Measurements from ENCODE around the gene ATF7.
"Not testable (repeated sequence)": the region's sequence is repeated elsewhere in the genome, so short reads cannot be mapped to it uniquely, and the experiment has no call there.

ATF7 gene

DNA sequence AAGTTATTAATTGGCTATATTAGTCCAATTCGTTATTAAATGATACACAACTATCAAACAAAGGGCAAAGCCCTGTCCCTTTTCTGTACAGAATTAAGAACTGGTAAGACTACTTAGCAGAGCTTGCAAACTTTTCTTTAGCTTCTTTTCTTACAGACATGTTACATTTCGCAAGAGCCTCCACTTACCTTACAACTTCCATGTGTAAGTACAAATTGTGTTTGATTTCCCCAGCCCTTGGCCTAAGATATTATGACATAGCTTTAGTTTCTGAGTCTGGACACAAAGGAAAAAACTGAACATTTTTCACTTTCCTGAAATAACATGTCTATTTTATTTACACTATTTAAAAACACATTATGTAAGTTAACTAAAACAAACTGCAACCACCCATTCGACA, 1.7 kb downstream of the ATF7 start:
- ATAC-seq (replicated peaks; ENCODE audit: extremely low read depth, poor library complexity, severe bottlenecking): no peak
- peaks cover 28% of the 10 kb centered on the region for H3K4me1 Mint-ChIP-seq

DNA sequence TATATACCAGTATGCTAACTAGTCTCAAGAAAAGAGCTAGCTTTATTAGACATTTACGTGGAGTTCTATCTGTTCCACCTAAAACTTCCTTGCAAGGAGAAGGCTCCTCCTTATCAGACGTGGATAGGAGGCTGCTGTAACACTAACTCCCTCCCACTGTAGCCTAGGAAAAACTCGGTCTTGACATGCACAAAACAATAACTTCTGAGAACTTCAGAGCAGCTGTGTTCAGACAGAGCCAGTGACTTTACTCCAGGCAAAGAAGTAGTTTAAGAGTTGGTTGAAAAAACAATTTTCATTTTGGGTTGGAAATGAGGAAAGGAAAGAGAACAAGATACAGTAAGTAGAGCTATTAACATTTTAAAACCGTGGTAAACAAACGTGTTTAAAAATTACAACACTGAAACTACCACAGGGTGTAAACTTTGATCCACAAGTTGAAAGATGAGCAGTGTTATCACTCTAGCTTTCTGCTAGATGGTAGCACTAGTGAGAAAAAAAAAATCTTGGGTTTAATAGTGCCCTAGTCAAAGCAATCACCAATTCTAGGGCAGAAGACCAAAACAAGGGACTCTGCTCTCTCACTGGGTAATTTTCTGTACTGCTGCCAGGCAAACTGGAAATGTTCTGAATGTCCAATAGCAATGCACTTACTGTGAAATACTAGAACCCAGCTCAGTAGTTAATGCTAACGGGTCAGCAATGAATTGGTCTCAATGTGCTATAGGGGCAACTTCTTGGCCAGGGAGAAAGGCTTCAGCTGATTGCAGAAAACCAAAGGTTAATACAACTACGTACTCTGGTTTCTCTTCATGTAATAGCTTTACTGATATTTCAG, 2.4 kb downstream of the ATF7 start:
- peaks cover 28% of the 10 kb centered on the region for H3K4me1 Mint-ChIP-seq
- no peak overlapping the region for H3K27ac Mint-ChIP-seq (ENCODE audit: low read depth)
- H3K4me3 Mint-ChIP-seq: peak overlapping the region; percentile 98
- H3K9me3 Mint-ChIP-seq: no peaks in the 10 kb centered on the region
- ATAC-seq (replicated peaks; ENCODE audit: extremely low read depth, poor library complexity, severe bottlenecking): no peak
- peaks cover 15% of the 10 kb centered on the region for H3K36me3 Mint-ChIP-seq (ENCODE audit: insufficient read depth)
- no peaks in the 10 kb centered on the region for H3K27me3 Mint-ChIP-seq
- DNase-seq (ENCODE audit: low spot score in 2 of 2): no peak

More for the DNA sequence above, 1.7 kb downstream of the ATF7 start:
- Mint-ChIP-seq H3K4me3 (peak overlapping the region; percentile 98), H3K27ac (ENCODE audit: low read depth) (no peak overlapping the region), H3K36me3 (ENCODE audit: insufficient read depth) (peaks cover 15% of the 10 kb centered on the region), H3K27me3 (no peaks in the 10 kb centered on the region), H3K9me3 (no peaks in the 10 kb centered on the region)
- DNase-seq (ENCODE audit: low spot score in 2 of 2): no peak

- ATAC-seq (replicated peaks; ENCODE audit: extremely low read depth, poor library complexity, severe bottlenecking) (no peak), DNase-seq (ENCODE audit: low spot score in 2 of 2) (no peak)
- no peaks in the 10 kb centered on the region for H3K27me3 Mint-ChIP-seq
- no peak overlapping the region for H3K4me3 Mint-ChIP-seq
- no peaks in the 10 kb centered on the region for H3K9me3 Mint-ChIP-seq
- no peak overlapping the region for H3K27ac Mint-ChIP-seq (ENCODE audit: low read depth)
- H3K36me3 Mint-ChIP-seq (ENCODE audit: insufficient read depth): peaks cover 15% of the 10 kb centered on the region
- H3K4me1 Mint-ChIP-seq: peaks cover 39% of the 10 kb centered on the region
Observed at GRCh38 chr12:53622724-53623123, 3.5 kb downstream of the ATF7 start.

- peaks cover 19% of the 10 kb centered on the region for H3K4me1 Mint-ChIP-seq
Observed at GRCh38 chr12:53618275-53618674, 7.9 kb downstream of the ATF7 start.

DNA sequence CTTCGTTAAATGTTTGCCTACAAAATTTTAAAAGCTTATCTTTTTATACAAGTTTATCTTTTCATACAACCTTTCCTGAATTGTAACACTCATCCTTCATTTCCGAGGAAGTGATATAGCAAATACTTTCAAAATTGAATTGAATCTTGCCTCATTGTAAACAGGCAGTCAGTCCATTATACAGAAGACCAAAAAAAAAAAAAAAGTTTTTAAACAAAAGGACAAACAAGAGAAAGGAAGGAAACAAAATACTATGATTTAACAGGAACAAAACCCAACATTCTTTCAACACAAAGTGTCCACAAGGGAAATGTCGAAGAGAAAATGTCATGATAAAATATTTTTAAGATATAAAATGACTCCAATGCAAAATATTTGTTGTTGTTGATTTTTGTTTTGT, 8.5 kb downstream of the ATF7 start:
- Mint-ChIP-seq H3K27me3 (no peaks in the 10 kb centered on the region), H3K4me1 (peaks cover 19% of the 10 kb centered on the region), H3K36me3 (ENCODE audit: insufficient read depth) (peaks cover 11% of the 10 kb centered on the region), H3K27ac (ENCODE audit: low read depth) (peak overlapping the region; percentile 88), H3K4me3 (peak overlapping the region; percentile 67), H3K9me3 (no peaks in the 10 kb centered on the region)
- DNase-seq (ENCODE audit: low spot score in 2 of 2): no peak
- no peak for ATAC-seq (replicated peaks; ENCODE audit: extremely low read depth, poor library complexity, severe bottlenecking)

More at GRCh38 chr12:53618275-53618674, 7.9 kb downstream of the ATF7 start:
- ATAC-seq (replicated peaks; ENCODE audit: extremely low read depth, poor library complexity, severe bottlenecking) (no peak), DNase-seq (ENCODE audit: low spot score in 2 of 2) (no peak)
- H3K36me3 Mint-ChIP-seq (ENCODE audit: insufficient read depth): peaks cover 11% of the 10 kb centered on the region
- H3K9me3 Mint-ChIP-seq: no peaks in the 10 kb centered on the region
- H3K27me3 Mint-ChIP-seq: no peaks in the 10 kb centered on the region
- peak overlapping the region; percentile 88 for H3K27ac Mint-ChIP-seq (ENCODE audit: low read depth)
- peak overlapping the region; percentile 67 for H3K4me3 Mint-ChIP-seq

- peaks cover 19% of the 10 kb centered on the region for H3K4me1 Mint-ChIP-seq
- DNase-seq (ENCODE audit: low spot score in 2 of 2): no peak
- H3K4me3 Mint-ChIP-seq: no peak overlapping the region
- no peak overlapping the region for H3K27ac Mint-ChIP-seq (ENCODE audit: low read depth)
- ATAC-seq (replicated peaks; ENCODE audit: extremely low read depth, poor library complexity, severe bottlenecking): no peak
- no peaks in the 10 kb centered on the region for H3K9me3 Mint-ChIP-seq
- no peaks in the 10 kb centered on the region for H3K27me3 Mint-ChIP-seq
- H3K36me3 Mint-ChIP-seq (ENCODE audit: insufficient read depth): peaks cover 11% of the 10 kb centered on the region
Observed at GRCh38 chr12:53616950-53617349, 9.2 kb downstream of the ATF7 start.

- Mint-ChIP-seq H3K36me3 (ENCODE audit: insufficient read depth) (peaks cover 13% of the 10 kb centered on the region), H3K27ac (ENCODE audit: low read depth) (no peak overlapping the region), H3K9me3 (no peaks in the 10 kb centered on the region), H3K27me3 (no peaks in the 10 kb centered on the region), H3K4me1 (peaks cover 19% of the 10 kb centered on the region), H3K4me3 (no peak overlapping the region)
- ATAC-seq (replicated peaks; ENCODE audit: extremely low read depth, poor library complexity, severe bottlenecking) (no peak), DNase-seq (ENCODE audit: low spot score in 2 of 2) (no peak)
Observed at GRCh38 chr12:53613821-53614220, 12.4 kb downstream of the ATF7 start.

DNA sequence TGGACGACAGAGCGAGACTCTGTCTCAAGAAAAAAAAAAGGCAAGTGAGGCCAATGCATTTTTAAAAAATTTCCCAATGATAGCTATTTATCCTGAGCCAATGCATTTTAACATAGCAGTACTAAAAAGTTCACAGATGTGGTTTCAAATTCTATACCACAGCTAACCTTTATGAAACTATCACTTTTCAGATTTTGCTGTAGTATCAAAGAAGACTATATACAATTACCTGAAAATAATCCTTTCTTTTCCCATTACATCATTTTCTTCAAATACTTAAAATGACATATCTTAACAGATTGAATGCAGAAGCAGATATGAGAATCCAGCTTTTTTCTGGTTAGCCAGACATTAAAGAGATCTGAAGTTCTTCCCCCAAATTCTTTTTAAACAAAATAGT, 13.2 kb downstream of the ATF7 start:
- DNase-seq (ENCODE audit: low spot score in 2 of 2): no peak
- Mint-ChIP-seq H3K4me1 (peaks cover 11% of the 10 kb centered on the region), H3K9me3 (no peaks in the 10 kb centered on the region), H3K4me3 (no peak overlapping the region), H3K27ac (ENCODE audit: low read depth) (no peak overlapping the region), H3K27me3 (no peaks in the 10 kb centered on the region), H3K36me3 (ENCODE audit: insufficient read depth) (peaks cover 13% of the 10 kb centered on the region)
- ATAC-seq (replicated peaks; ENCODE audit: extremely low read depth, poor library complexity, severe bottlenecking): no peak

GRCh38 chr12:53611304-53611703, 14.9 kb downstream of the ATF7 start:
- ATAC-seq (replicated peaks; ENCODE audit: extremely low read depth, poor library complexity, severe bottlenecking) (no peak), DNase-seq (ENCODE audit: low spot score in 2 of 2) (no peak)
- Mint-ChIP-seq H3K4me3 (no peak overlapping the region), H3K27me3 (no peaks in the 10 kb centered on the region), H3K36me3 (ENCODE audit: insufficient read depth) (peaks cover 14% of the 10 kb centered on the region), H3K27ac (ENCODE audit: low read depth) (no peak overlapping the region), H3K9me3 (no peaks in the 10 kb centered on the region), H3K4me1 (peaks cover 6% of the 10 kb centered on the region)

DNA sequence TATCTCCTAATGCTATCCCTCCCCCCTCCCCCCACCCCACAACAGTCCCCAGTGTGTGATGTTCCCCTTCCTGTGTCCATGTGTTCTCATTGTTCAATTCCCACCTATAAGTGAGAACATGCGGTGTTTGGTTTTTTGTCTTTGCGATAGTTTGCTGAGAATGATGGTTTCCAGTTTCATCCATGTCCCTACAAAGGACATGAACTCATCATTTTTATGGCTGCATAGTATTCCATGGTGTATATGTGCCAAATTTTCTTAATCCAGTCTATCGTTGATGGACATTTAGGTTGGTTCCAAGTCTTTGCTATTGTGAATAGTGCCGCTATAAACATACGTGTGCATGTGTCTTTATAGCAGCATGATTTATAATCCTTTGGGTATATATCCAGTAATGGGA, 19.5 kb downstream of the ATF7 start:
- H3K4me1 Mint-ChIP-seq: peaks cover 23% of the 10 kb centered on the region
- ATAC-seq (replicated peaks; ENCODE audit: extremely low read depth, poor library complexity, severe bottlenecking); H3K27ac Mint-ChIP-seq (ENCODE audit: low read depth): not testable (repeated sequence)

DNA sequence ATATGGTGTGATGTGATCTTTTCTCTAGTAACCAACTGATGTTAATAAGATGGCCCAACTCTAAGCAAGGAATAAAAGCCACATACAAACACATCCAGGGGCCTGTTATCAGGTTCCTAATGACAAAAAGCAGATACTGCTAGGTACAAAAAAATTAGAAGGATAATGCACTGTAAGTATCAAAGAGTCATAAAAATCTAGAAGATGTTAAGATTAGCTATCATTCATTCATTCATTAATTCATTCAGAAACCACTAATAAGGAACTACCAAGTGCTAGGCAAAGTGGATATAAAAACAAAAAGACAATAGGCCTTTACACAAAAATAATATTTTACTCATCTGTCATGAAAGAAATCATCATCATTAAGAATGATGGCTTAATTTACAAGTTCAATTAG, 21.6 kb downstream of the ATF7 start:
- no peak for ATAC-seq (replicated peaks; ENCODE audit: extremely low read depth, poor library complexity, severe bottlenecking)
- no peaks in the 10 kb centered on the region for H3K9me3 Mint-ChIP-seq
- H3K4me1 Mint-ChIP-seq: peaks cover 24% of the 10 kb centered on the region
- no peak for DNase-seq (ENCODE audit: low spot score in 2 of 2)
- H3K27ac Mint-ChIP-seq (ENCODE audit: low read depth): no peak overlapping the region
- peaks cover 15% of the 10 kb centered on the region for H3K36me3 Mint-ChIP-seq (ENCODE audit: insufficient read depth)
- no peaks in the 10 kb centered on the region for H3K27me3 Mint-ChIP-seq
- H3K4me3 Mint-ChIP-seq: no peak overlapping the region

More for the DNA sequence above, 19.5 kb downstream of the ATF7 start:
- H3K9me3 Mint-ChIP-seq; H3K4me3 Mint-ChIP-seq; H3K27me3 Mint-ChIP-seq; DNase-seq (ENCODE audit: low spot score in 2 of 2); H3K36me3 Mint-ChIP-seq (ENCODE audit: insufficient read depth): not testable (repeated sequence)

GRCh38 chr12:53603804-53604203, 22.4 kb downstream of the ATF7 start:
- Mint-ChIP-seq H3K36me3 (ENCODE audit: insufficient read depth) (peaks cover 13% of the 10 kb centered on the region), H3K4me1 (peaks cover 24% of the 10 kb centered on the region), H3K27me3 (no peaks in the 10 kb centered on the region), H3K27ac (ENCODE audit: low read depth) (peak overlapping the region; percentile 30), H3K9me3 (no peaks in the 10 kb centered on the region), H3K4me3 (no peak overlapping the region)
- no peak for ATAC-seq (replicated peaks; ENCODE audit: extremely low read depth, poor library complexity, severe bottlenecking)
- no peak for DNase-seq (ENCODE audit: low spot score in 2 of 2)

GRCh38 chr12:53603196-53603595, 23.0 kb downstream of the ATF7 start:
- H3K4me3 Mint-ChIP-seq: no peak overlapping the region
- peak overlapping the region; percentile 30 for H3K27ac Mint-ChIP-seq (ENCODE audit: low read depth)
- peaks cover 24% of the 10 kb centered on the region for H3K4me1 Mint-ChIP-seq
- H3K9me3 Mint-ChIP-seq: no peaks in the 10 kb centered on the region
- H3K36me3 Mint-ChIP-seq (ENCODE audit: insufficient read depth): peaks cover 13% of the 10 kb centered on the region
- no peak for ATAC-seq (replicated peaks; ENCODE audit: extremely low read depth, poor library complexity, severe bottlenecking)
- no peaks in the 10 kb centered on the region for H3K27me3 Mint-ChIP-seq
- DNase-seq (ENCODE audit: low spot score in 2 of 2): no peak
